Caco-2 (cell line): ENCODE data around the gene ERC1. TPM values are rescaled to one million over a fixed set of nuclear protein-coding genes. Genes with fewer than 3 reads are reported as not detected.

Source experiments
- BruUV-seq: library from RNA; stranded (reverse); fragments of 400-500 nt; replicated peaks from 2 replicates; lab custom pipeline; 2021; lab: Mats Ljungman, UMichigan
- CTCF ChIA-PET: fragments of 300-600 bp; sonication (Branson Sonifier 250); formaldehyde crosslinking; loops from one replicate; lab custom pipeline; 2022; ENCODE audit warnings: antibody characterized with exemption; lab: Charles Lee
- POLR2A ChIA-PET: fragments of 300-600 bp; sonication (Branson Sonifier 250); formaldehyde crosslinking; loops from one replicate; lab custom pipeline; 2022; ENCODE audit warnings: antibody characterized with exemption; lab: Charles Lee
- DNase-seq, 2 experiments: peaks; one replicate each; pipeline versions ENCODE4 v3.0.0 to v3.0.0-alpha.2; 2020 to 2022
- H3K27me3 ChIP-seq: replicated peaks from 2 replicates; pipeline ENCODE4 v1.6.0; 2011; ENCODE audit warnings: low read length; ENCODE audit not compliant: control insufficient read depth, insufficient read depth
- H3K36me3 ChIP-seq: 2 replicates; pipeline ENCODE4 v1.5.1; 2011; ENCODE audit warnings: low read length; ENCODE audit not compliant: control insufficient read depth, insufficient read depth
- H3K4me1 ChIP-seq: fragments of 250-450 bp; sonication (Bioruptor Pico); 2 replicates; pipeline ENCODE4 v1.5.1; 2020; ENCODE audit warnings: mild to moderate bottlenecking
- H3K4me3 ChIP-seq: 2 replicates; pipeline ENCODE4 v1.5.1; 2011; ENCODE audit warnings: low read depth, mild to moderate bottlenecking, control low read depth, low read length
- H3K9me3 ChIP-seq: fragments of 250-450 bp; sonication (Bioruptor Pico); 2 replicates; pipeline ENCODE4 v1.5.1; 2020; ENCODE audit warnings: mild to moderate bottlenecking, moderate library complexity
- H3K27ac Mint-ChIP-seq: one replicate; pipeline ENCODE4 v1.8.0; 2022; ENCODE audit warnings: mixed read lengths; ENCODE audit not compliant: unreplicated experiment
- H3K27me3 Mint-ChIP-seq: one replicate; pipeline ENCODE4 v1.8.0; 2022; ENCODE audit warnings: mixed read lengths; ENCODE audit not compliant: insufficient read depth, unreplicated experiment
- H3K36me3 Mint-ChIP-seq: one replicate; pipeline ENCODE4 v1.8.0; 2022; ENCODE audit warnings: mild to moderate bottlenecking, mixed read lengths; ENCODE audit not compliant: insufficient read depth, unreplicated experiment
- H3K4me1 Mint-ChIP-seq: one replicate; pipeline ENCODE4 v1.8.0; 2022; ENCODE audit warnings: low read depth, mixed read lengths; ENCODE audit not compliant: unreplicated experiment
- H3K4me3 Mint-ChIP-seq: one replicate; pipeline ENCODE4 v1.8.0; 2022; ENCODE audit warnings: mild to moderate bottlenecking, moderate library complexity, mixed read lengths; ENCODE audit not compliant: unreplicated experiment
- H3K9me3 Mint-ChIP-seq: one replicate; pipeline ENCODE4 v1.8.0; 2022; ENCODE audit warnings: mixed read lengths; ENCODE audit not compliant: unreplicated experiment
- CTCF ChIP-seq, 2 experiments: fragments of 200-600 bp in 1 of 2; IDR thresholded peaks; 1 replicate in 1 of 2; 2 replicates in 1 of 2; pipeline versions ENCODE4 v1.5.1 to v1.8.0; 2011 to 2022; ENCODE audit warnings: antibody characterized with exemption in 1 of 2, control low read depth in 1 of 2, inconsistent platforms in 1 of 2, low read depth in 1 of 2, low read length in 1 of 2, mild to moderate bottlenecking in 1 of 2, moderate library complexity in 1 of 2; ENCODE audit not compliant: insufficient read depth in 1 of 2, severe bottlenecking in 1 of 2, unreplicated experiment in 1 of 2
- intact Hi-C: fragments of 100-400 bp; cut with micrococcal nuclease; formaldehyde crosslinking; loops from one replicate; pipeline ENCODE4 v1.10.0; 2022; ENCODE audit not compliant: unreplicated experiment
- total RNA-seq: library from RNA; stranded (reverse); gene quantifications from 2 replicates; pipeline ENCODE4 v1.2.3, GENCODE V29; 2022

The ERC1 gene
- total RNA-seq, 1 experiment from 2014 or later, result 88.4 TPM

- Mint-ChIP-seq H3K27me3 (peaks cover 6% of the 10 kb centered on the region), H3K4me3 (no peak overlapping the region), H3K9me3 (no peaks in the 10 kb centered on the region), H3K27ac (no peak overlapping the region), H3K36me3 (no peaks in the 10 kb centered on the region), H3K4me1 (no peaks in the 10 kb centered on the region)
- no TSS peak for BruUV-seq
- Histone ChIP-seq H3K36me3 (no peaks in the 10 kb centered on the region), H3K27me3 (no peaks in the 10 kb centered on the region; the same call in 1 of the 2 replicates), H3K4me1 (no peaks in the 10 kb centered on the region), H3K4me3 (no peak overlapping the region), H3K9me3 (no peaks in the 10 kb centered on the region)
- intact Hi-C loops, result no loop called here
- DNase-seq, result no peak
- TF ChIP-seq CTCF (IDR thresholded peaks at IDR 0.05; ENCODE audit: insufficient read depth in 1 of 2, low read depth in 1 of 2, low read length in 1 of 2, severe bottlenecking in 1 of 2, unreplicated experiment in 1 of 2), result no peak
- ChIA-PET CTCF (no interaction called here), POLR2A (no interaction called here)
Measured at GRCh38 chr12:1507308-1507707, 516.3 kb downstream of the ERC1 start.

- Mint-ChIP-seq H3K4me3 (no peak overlapping the region), H3K36me3 (no peaks in the 10 kb centered on the region), H3K4me1 (no peaks in the 10 kb centered on the region), H3K27ac (no peak overlapping the region), H3K27me3 (peaks cover 9% of the 10 kb centered on the region), H3K9me3 (no peaks in the 10 kb centered on the region)
- H3K4me3 ChIP-seq, result no peak overlapping the region
- TF ChIP-seq CTCF (IDR thresholded peaks at IDR 0.05; ENCODE audit: insufficient read depth in 1 of 2, low read depth in 1 of 2, low read length in 1 of 2, severe bottlenecking in 1 of 2, unreplicated experiment in 1 of 2), result no peak
- no TSS peak for BruUV-seq
- no peaks in the 10 kb centered on the region for H3K36me3 ChIP-seq
- POLR2A ChIA-PET, result no interaction called here
- no peaks in the 10 kb centered on the region for H3K9me3 ChIP-seq
- no peaks in the 10 kb centered on the region; the same call in 1 of the 2 replicates for H3K27me3 ChIP-seq
- no peak for DNase-seq
- CTCF ChIA-PET, result interaction anchor here (0.6 to 0.9 kb wide), 2 partner anchors 77 to 392 kb away, joined by 3 read pairs; no protein-coding TSS in a partner anchor
- H3K4me1 ChIP-seq, result no peaks in the 10 kb centered on the region
- intact Hi-C loops, result no loop called here
Measured at GRCh38 chr12:1509413-1510052, 518.5 kb downstream of the ERC1 start.

GRCh38 chr12:1510056-1510812 is 519.2 kb downstream of the ERC1 start:
- Histone ChIP-seq H3K36me3 (no peaks in the 10 kb centered on the region), H3K4me3 (no peak overlapping the region), H3K27me3 (no peaks in the 10 kb centered on the region; the same call in 1 of the 2 replicates), H3K9me3 (no peaks in the 10 kb centered on the region; the same call in 1 of the 2 replicates), H3K4me1 (no peaks in the 10 kb centered on the region)
- ChIA-PET CTCF (interaction anchor here (0.6 to 0.9 kb wide), 2 partner anchors 76 to 392 kb away, joined by 3 read pairs; no protein-coding TSS in a partner anchor), POLR2A (no interaction called here)
- no peak for TF ChIP-seq CTCF (IDR thresholded peaks at IDR 0.05; ENCODE audit: insufficient read depth in 1 of 2, low read depth in 1 of 2, low read length in 1 of 2, severe bottlenecking in 1 of 2, unreplicated experiment in 1 of 2)
- Mint-ChIP-seq H3K27me3 (peaks cover 6% of the 10 kb centered on the region), H3K4me1 (no peaks in the 10 kb centered on the region), H3K9me3 (no peaks in the 10 kb centered on the region), H3K36me3 (no peaks in the 10 kb centered on the region), H3K27ac (no peak overlapping the region), H3K4me3 (no peak overlapping the region)
- intact Hi-C loops, result no loop called here
- no TSS peak for BruUV-seq
- no peak for DNase-seq
